Measurements from ENCODE around the gene MLPH.

- TF ChIP-seq GATA2 (IDR thresholded peaks at IDR 0.05; ENCODE audit: low read depth, low read length), result no peak
- TF ChIP-seq GATA3 (IDR thresholded peaks at IDR 0.05; ENCODE audit: low read depth, low read length), result no peak
These were observed 89.1 kb downstream of the MLPH start for GRCh38 chr2:237575869-237576862.
